Fibroblast of lung (primary cell): Measurements from ENCODE around the gene MELTF.

Source experiments
- EZH2 ChIP-seq: IDR thresholded peaks from 2 replicates; pipeline ENCODE4 v1.5.1; 2012; ENCODE audit warnings: low read length, control low read depth, mild to moderate bottlenecking; ENCODE audit errors: missing control alignments
- TF ChIP-seq, protein P1 (sequence below), 2 donors: IDR thresholded peaks in 1 of 2; conservative IDR thresholded peaks in 1 of 2; 1 replicate in 1 of 2; 2 replicates in 1 of 2; pipeline ENCODE4 v1.5.1; 2011 to 2012; ENCODE audit warnings: low read length in 2 of 2, control low read depth in 1 of 2, inconsistent platforms in 1 of 2, low read depth in 1 of 2, mild to moderate bottlenecking in 1 of 2

DNA sequence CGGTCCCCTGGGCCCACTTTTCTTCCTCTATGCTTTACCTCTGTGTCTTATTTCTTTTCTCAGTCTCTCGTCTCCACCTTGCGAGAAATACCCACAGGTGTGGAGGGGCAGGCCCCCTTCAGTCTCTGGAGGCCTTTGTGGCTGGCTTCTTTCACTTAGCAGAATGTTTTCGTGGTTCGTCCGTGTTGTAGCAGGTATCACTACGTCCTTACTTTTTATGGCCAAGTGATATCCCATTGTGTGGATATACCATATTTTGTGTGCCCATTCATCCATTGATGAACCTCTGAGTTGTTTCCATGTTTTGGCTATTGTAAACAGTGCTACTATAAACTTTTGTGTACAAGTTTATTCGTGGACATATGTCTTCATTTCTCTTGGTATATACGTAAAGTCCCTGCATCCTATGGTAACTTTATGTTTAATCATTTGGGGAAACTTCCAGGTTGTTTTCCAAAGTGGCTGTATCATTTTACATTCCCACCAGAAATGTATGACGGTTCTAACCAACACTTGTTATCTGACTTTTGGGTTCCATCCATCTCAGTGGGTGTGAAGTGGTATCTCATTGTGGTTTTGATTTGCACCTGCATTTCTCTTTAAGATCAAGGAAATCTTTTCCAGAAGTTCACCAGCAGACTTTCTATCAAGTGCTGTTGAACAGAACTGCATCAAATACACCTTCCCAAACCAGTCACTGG, 66.5 kb downstream of the MELTF start:
- TF ChIP-seq, protein P1, sequence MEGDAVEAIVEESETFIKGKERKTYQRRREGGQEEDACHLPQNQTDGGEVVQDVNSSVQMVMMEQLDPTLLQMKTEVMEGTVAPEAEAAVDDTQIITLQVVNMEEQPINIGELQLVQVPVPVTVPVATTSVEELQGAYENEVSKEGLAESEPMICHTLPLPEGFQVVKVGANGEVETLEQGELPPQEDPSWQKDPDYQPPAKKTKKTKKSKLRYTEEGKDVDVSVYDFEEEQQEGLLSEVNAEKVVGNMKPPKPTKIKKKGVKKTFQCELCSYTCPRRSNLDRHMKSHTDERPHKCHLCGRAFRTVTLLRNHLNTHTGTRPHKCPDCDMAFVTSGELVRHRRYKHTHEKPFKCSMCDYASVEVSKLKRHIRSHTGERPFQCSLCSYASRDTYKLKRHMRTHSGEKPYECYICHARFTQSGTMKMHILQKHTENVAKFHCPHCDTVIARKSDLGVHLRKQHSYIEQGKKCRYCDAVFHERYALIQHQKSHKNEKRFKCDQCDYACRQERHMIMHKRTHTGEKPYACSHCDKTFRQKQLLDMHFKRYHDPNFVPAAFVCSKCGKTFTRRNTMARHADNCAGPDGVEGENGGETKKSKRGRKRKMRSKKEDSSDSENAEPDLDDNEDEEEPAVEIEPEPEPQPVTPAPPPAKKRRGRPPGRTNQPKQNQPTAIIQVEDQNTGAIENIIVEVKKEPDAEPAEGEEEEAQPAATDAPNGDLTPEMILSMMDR (conservative IDR thresholded peaks at IDR 0.05 in 1 of 2, IDR thresholded peaks at IDR 0.05 in 1 of 2; ENCODE audit: low read depth in 1 of 2, low read length in 2 of 2), result no peak
- TF ChIP-seq EZH2, result no peak
